ENCODE measurements around the gene INSL3.

INSL3 gene, protein sequence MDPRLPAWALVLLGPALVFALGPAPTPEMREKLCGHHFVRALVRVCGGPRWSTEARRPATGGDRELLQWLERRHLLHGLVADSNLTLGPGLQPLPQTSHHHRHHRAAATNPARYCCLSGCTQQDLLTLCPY

DNA sequence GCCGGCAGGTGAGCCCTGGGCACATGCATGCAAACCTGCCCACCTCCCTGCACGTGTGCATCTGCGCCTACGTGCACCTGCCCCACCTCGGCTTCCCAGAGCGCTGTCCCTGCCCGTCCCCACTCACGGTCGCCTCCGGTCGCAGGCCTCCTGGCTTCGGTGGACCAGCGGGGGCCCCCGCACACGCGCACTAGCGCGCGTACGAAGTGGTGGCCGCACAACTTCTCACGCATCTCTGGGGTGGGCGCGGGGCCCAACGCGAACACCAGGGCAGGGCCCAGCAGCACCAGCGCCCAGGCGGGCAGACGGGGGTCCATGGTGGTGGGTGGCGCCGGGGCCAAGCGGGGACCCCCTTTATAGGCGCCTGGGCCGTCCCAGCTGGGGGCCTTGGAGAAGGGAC, at the start of gene INSL3:
Gene INSL3 (minus strand): TSS at position 330 of the 400 bp plus-strand sequence. CDS start 13 bp downstream, at position 317.
- Mint-ChIP-seq H3K27ac (no peak within 1 kb of the TSS), H3K4me3 (no peak within 1 kb of the TSS), H3K36me3 (peaks cover 7% of the 10 kb centered on the region), H3K9me3 (no peaks in the 10 kb centered on the region), H3K27me3 (no peaks in the 10 kb centered on the region), H3K4me1 (no peaks in the 10 kb centered on the region)
- ATAC-seq: peak; percentile 54

DNA sequence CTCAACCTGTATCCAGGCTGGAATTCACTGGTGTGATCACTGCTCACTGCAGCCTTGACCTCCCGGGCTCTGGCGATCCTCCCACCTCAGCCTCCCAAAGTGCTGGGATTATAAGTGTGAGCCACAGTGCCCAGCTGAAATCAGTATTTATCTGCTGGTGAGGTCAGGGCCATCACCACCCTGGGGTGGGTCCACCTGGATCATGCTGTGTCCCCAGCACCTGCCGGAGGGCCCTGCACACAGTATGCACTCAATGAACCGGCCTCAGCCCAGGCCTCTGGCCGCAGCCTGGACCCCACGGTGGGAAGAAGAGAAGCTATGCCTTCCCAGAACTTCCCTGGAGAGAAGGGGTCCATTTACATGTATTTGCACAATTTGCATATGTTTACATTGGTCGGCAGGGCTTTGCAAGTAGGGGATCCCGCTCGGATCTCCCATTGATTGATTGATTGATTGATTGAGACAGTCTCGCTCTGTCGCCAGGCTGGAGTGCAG, 47.8 kb upstream of the INSL3 start:
- Mint-ChIP-seq H3K36me3 (peaks cover 6% of the 10 kb centered on the region), H3K27ac (no peak overlapping the region), H3K27me3 (peaks cover 33% of the 10 kb centered on the region), H3K4me1 (peaks cover 36% of the 10 kb centered on the region), H3K4me3 (no peak overlapping the region), H3K9me3 (no peaks in the 10 kb centered on the region)
- ATAC-seq: no peak

GRCh38 chr19:17868669-17869068, 47.4 kb upstream of the INSL3 start:
- peaks cover 41% of the 10 kb centered on the region for H3K4me1 Mint-ChIP-seq
- peaks cover 33% of the 10 kb centered on the region for H3K27me3 Mint-ChIP-seq
- H3K36me3 Mint-ChIP-seq: peaks cover 10% of the 10 kb centered on the region
- no peak overlapping the region for H3K4me3 Mint-ChIP-seq
- H3K27ac Mint-ChIP-seq: no peak overlapping the region
- H3K9me3 Mint-ChIP-seq: no peaks in the 10 kb centered on the region
- no peak for ATAC-seq

GRCh38 chr19:17866964-17867486, 45.7 kb upstream of the INSL3 start:
- no peak overlapping the region for H3K27ac Mint-ChIP-seq
- no peak for ATAC-seq

GRCh38 chr19:17866312-17866963, 45.1 kb upstream of the INSL3 start:
- Mint-ChIP-seq H3K4me1 (peaks cover 48% of the 10 kb centered on the region), H3K27me3 (peaks cover 17% of the 10 kb centered on the region), H3K36me3 (peaks cover 33% of the 10 kb centered on the region), H3K27ac (no peak overlapping the region), H3K4me3 (no peak overlapping the region), H3K9me3 (no peaks in the 10 kb centered on the region)
- ATAC-seq: no peak

More at GRCh38 chr19:17866964-17867486, 45.7 kb upstream of the INSL3 start:
- Mint-ChIP-seq H3K9me3 (no peaks in the 10 kb centered on the region), H3K4me1 (peaks cover 47% of the 10 kb centered on the region), H3K36me3 (peaks cover 27% of the 10 kb centered on the region), H3K27me3 (peaks cover 23% of the 10 kb centered on the region), H3K4me3 (no peak overlapping the region)

- H3K9me3 Mint-ChIP-seq: no peaks in the 10 kb centered on the region
- no peak for ATAC-seq
- H3K27ac Mint-ChIP-seq: no peak overlapping the region
- peaks cover 56% of the 10 kb centered on the region for H3K4me1 Mint-ChIP-seq
- H3K4me3 Mint-ChIP-seq: no peak overlapping the region
- peaks cover 9% of the 10 kb centered on the region for H3K27me3 Mint-ChIP-seq
- peaks cover 41% of the 10 kb centered on the region for H3K36me3 Mint-ChIP-seq
Measured at GRCh38 chr19:17865364-17866311, 44.3 kb upstream of the INSL3 start.

GRCh38 chr19:17863520-17864182, 42.3 kb upstream of the INSL3 start:
- H3K4me3 Mint-ChIP-seq: peak overlapping the region; percentile 15
- H3K27ac Mint-ChIP-seq: peak overlapping the region; percentile 90

GRCh38 chr19:17862711-17863519, 41.6 kb upstream of the INSL3 start:
- H3K27ac Mint-ChIP-seq: peak overlapping the region; percentile 90

More at GRCh38 chr19:17863520-17864182, 42.3 kb upstream of the INSL3 start:
- ATAC-seq: no peak
- Mint-ChIP-seq H3K27me3 (no peaks in the 10 kb centered on the region), H3K4me1 (peaks cover 60% of the 10 kb centered on the region), H3K9me3 (no peaks in the 10 kb centered on the region), H3K36me3 (peaks cover 50% of the 10 kb centered on the region)

GRCh38 chr19:17861542-17862402, 40.5 kb upstream of the INSL3 start:
- peak overlapping the region; percentile 92 for H3K4me3 Mint-ChIP-seq

More at GRCh38 chr19:17862711-17863519, 41.6 kb upstream of the INSL3 start:
- Mint-ChIP-seq H3K36me3 (peaks cover 50% of the 10 kb centered on the region), H3K27me3 (no peaks in the 10 kb centered on the region), H3K4me3 (peak overlapping the region; percentile 92), H3K4me1 (peaks cover 60% of the 10 kb centered on the region), H3K9me3 (no peaks in the 10 kb centered on the region)
- no peak for ATAC-seq

DNA sequence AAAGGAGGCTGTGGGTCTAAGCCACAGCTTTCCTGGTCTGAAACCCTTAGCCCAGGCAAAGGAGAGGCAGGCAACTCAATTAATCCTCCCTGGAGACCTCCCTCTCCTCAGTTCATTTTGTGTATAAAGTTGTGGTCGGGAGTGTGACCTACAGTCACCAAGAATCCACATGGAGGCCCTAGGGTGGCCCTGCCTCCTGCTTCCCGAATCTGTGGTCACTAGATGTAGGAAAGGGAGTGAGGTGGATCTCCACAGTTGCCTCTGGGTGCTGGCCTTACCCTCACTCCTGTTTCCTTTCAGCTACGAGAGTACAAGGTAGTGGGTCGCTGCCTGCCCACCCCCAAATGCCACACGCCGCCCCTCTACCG, 39.7 kb upstream of the INSL3 start:
- Mint-ChIP-seq H3K9me3 (no peaks in the 10 kb centered on the region), H3K4me3 (peak overlapping the region; percentile 92), H3K27ac (peak overlapping the region; percentile 90), H3K27me3 (no peaks in the 10 kb centered on the region), H3K36me3 (peaks cover 50% of the 10 kb centered on the region), H3K4me1 (peaks cover 57% of the 10 kb centered on the region)
- ATAC-seq: no peak

More at GRCh38 chr19:17861542-17862402, 40.5 kb upstream of the INSL3 start:
- Mint-ChIP-seq H3K9me3 (no peaks in the 10 kb centered on the region), H3K27me3 (no peaks in the 10 kb centered on the region), H3K27ac (peak overlapping the region; percentile 90), H3K36me3 (peaks cover 50% of the 10 kb centered on the region), H3K4me1 (peaks cover 60% of the 10 kb centered on the region)
- ATAC-seq: no peak

- peaks cover 57% of the 10 kb centered on the region for H3K4me1 Mint-ChIP-seq
- peaks cover 50% of the 10 kb centered on the region for H3K36me3 Mint-ChIP-seq
- no peaks in the 10 kb centered on the region for H3K9me3 Mint-ChIP-seq
- H3K27ac Mint-ChIP-seq: peak overlapping the region; percentile 90
- H3K4me3 Mint-ChIP-seq: peak overlapping the region; percentile 92
- no peak for ATAC-seq
- no peaks in the 10 kb centered on the region for H3K27me3 Mint-ChIP-seq
Measured at GRCh38 chr19:17860331-17860992, 39.1 kb upstream of the INSL3 start.

DNA sequence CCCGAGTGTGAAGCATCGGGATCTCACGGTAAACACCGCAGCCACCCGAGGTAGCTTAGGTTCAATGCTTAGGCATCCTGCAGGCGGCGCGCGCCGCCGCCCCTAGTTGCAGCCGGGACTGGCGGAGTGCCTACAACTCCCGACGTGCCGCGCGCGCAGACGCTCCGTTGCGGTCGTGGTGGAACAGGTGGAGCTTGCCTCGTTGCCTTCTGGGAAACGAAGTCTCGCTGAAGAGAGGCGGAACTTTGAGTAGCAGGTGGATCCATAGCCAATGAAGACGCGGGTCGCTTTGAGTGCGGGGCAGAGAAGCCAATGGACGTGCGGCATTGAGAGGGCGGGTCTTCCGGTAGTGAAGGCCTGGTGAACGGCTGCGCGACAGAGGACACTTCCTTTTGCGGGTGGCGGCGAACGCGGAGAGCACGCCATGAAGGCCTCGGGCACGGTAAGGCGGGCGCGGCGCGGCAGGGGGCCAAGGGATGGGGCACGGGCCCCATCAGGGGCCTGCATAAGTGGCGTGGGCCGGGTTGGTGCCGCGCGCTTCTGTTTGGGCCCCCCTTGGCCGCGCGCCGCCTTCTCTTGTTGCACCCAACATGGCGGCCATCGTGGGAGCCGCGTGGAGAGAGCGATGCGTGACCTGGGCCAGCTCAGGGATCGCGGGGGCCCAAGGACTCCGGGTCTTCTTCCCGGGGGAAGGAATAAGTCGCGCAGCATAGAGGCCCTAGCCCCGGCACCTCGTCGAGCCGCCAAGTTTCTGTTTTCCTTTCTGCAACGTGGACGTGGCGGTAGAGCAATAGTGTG, 38.4 kb upstream of the INSL3 start, which contains the start of gene RPL18A:
Gene RPL18A (plus strand): TSS at position 378 of the 798 bp plus-strand sequence. CDS start 47 bp downstream, at position 425.
- Mint-ChIP-seq H3K4me3 (peak within 1 kb of the TSS; percentile 92), H3K27me3 (no peaks in the 10 kb centered on the region), H3K9me3 (no peaks in the 10 kb centered on the region), H3K27ac (peak within 1 kb of the TSS; percentile 90), H3K36me3 (peaks cover 48% of the 10 kb centered on the region), H3K4me1 (peaks cover 55% of the 10 kb centered on the region)
- peak; percentile 98 for ATAC-seq

Measured in stimulated activated memory B cell treated with anti-CD40 and anti-IgM and Interleukin-4, amounts not matched to agents 10 μg/mL and 1 μg/mL and 100 μg/mL, for 72 hours (primary cell).